SH-SY5Y (cell line): ENCODE data around the gene TNS4.

Source experiments
- GATA2 ChIP-seq: IDR thresholded peaks from 2 replicates; pipeline ENCODE4 v1.6.1; 2011; ENCODE audit warnings: mild to moderate bottlenecking, low read depth, low read length
- GATA3 ChIP-seq: IDR thresholded peaks from 2 replicates; pipeline ENCODE4 v1.6.1; 2011; ENCODE audit warnings: low read depth, mild to moderate bottlenecking, low read length, moderate library complexity

DNA sequence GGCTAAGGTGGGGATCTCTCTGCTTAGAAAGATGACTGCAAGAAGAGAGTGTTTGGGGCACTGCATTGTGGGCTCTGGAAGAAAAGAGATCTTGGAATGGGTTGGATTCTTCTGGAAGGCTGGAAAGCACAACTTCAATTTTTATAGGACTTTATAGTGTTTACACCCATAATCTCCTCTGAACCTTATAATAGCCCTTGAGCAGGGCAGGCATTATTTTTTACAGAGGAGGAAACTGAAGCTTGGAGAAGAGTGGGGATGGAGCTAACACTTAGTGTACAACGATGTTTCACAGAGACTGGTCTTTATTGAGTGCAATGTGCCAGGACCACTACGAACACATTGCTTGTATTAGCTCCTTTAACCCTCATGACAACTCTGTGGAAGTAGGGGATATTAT, 10.4 kb downstream of the TNS4 start:
- TF ChIP-seq GATA3 = no peak
- TF ChIP-seq GATA2 = no peak
